HepG2 (cell line): ENCODE results near the gene TPM3. TPM values are rescaled to one million over a fixed set of nuclear protein-coding genes. Genes with fewer than 3 reads are reported as not detected.

Experiments
- FLYWCH1 ChIP-seq: sonication (generic); formaldehyde crosslinking; IDR thresholded peaks from 2 replicates; pipeline ENCODE4 v1.8.1; 2023; ENCODE audit warnings: mild to moderate bottlenecking, missing genetic modification reagents
- HNRNPH1 ChIP-seq: fragments of 200-400 bp; formaldehyde crosslinking; optimal IDR thresholded peaks from 2 replicates; pipeline ENCODE3; 2017; ENCODE audit warnings: mild to moderate bottlenecking, low read depth, low read length
- KAT2B ChIP-seq: fragments of 150-350 bp; IDR thresholded peaks from 2 replicates; pipeline ENCODE4 v1.6.1; 2014; ENCODE audit warnings: low read depth, low read length, borderline replicate concordance
- KDM4B ChIP-seq: sonication (generic); formaldehyde crosslinking; IDR thresholded peaks from 2 replicates; pipeline ENCODE4 v1.4.0; 2020; ENCODE audit warnings: missing genetic modification reagents
- LBX2 ChIP-seq: sonication (generic); formaldehyde crosslinking; IDR thresholded peaks from 2 replicates; pipeline ENCODE4 v1.5.0; 2020; ENCODE audit warnings: missing genetic modification reagents, mild to moderate bottlenecking, borderline replicate concordance
- MAFG ChIP-seq: sonication (generic); formaldehyde crosslinking; IDR thresholded peaks from 2 replicates; pipeline ENCODE4 v1.5.1; 2020; ENCODE audit warnings: mild to moderate bottlenecking, missing genetic modification reagents
- NR0B2 ChIP-seq: sonication (generic); formaldehyde crosslinking; IDR thresholded peaks from 2 replicates; pipeline ENCODE4 v1.4.0; 2020; ENCODE audit warnings: mild to moderate bottlenecking, missing genetic modification reagents
- NR2F1 ChIP-seq, 2 experiments: fragments of 450-650 bp in 1 of 2; formaldehyde crosslinking in 1 of 2; IDR thresholded peaks; 2 replicates each; pipeline versions ENCODE4 v1.5.0 to v1.6.1; 2016 to 2020; ENCODE audit warnings: mild to moderate bottlenecking in 1 of 2, missing compliant biosample characterization in 1 of 2, missing genetic modification reagents in 1 of 2, moderate library complexity in 1 of 2
- PBX2 ChIP-seq: IDR thresholded peaks from 2 replicates; pipeline ENCODE4 v1.6.1; 2016; ENCODE audit warnings: control low read depth
- POGZ ChIP-seq: sonication (generic); formaldehyde crosslinking; IDR thresholded peaks from 2 replicates; pipeline ENCODE4 v1.4.0; 2020; ENCODE audit warnings: mild to moderate bottlenecking, missing genetic modification reagents
- SIX1 ChIP-seq: sonication (generic); formaldehyde crosslinking; IDR thresholded peaks from 2 replicates; pipeline ENCODE4 v1.4.0; 2020; ENCODE audit warnings: missing genetic modification reagents, borderline replicate concordance
- SKIL ChIP-seq: sonication (generic); formaldehyde crosslinking; IDR thresholded peaks from 2 replicates; pipeline ENCODE4 v1.8.0; 2022; ENCODE audit warnings: missing genetic modification reagents, mild to moderate bottlenecking, moderate library complexity, borderline replicate concordance
- SNAI1 ChIP-seq: sonication (generic); formaldehyde crosslinking; IDR thresholded peaks from 2 replicates; pipeline ENCODE4 v1.5.0; 2020; ENCODE audit warnings: mild to moderate bottlenecking, missing genetic modification reagents, borderline replicate concordance
- SOX5 ChIP-seq: IDR thresholded peaks from 2 replicates; pipeline ENCODE4 v1.6.1; 2016; ENCODE audit warnings: borderline replicate concordance
- TFDP1 ChIP-seq: IDR thresholded peaks from 2 replicates; pipeline ENCODE4 v1.6.1; 2016; ENCODE audit warnings: missing compliant biosample characterization, missing genetic modification reagents, borderline replicate concordance
- ZBTB1 ChIP-seq: sonication (generic); formaldehyde crosslinking; IDR thresholded peaks from 2 replicates; pipeline ENCODE4 v1.4.0; 2020; ENCODE audit warnings: missing genetic modification reagents, borderline replicate concordance
- ZNF17 ChIP-seq: sonication (generic); formaldehyde crosslinking; IDR thresholded peaks from 2 replicates; pipeline ENCODE4 v1.5.0; 2020; ENCODE audit warnings: mild to moderate bottlenecking, missing genetic modification reagents
- ZNF224 ChIP-seq: sonication (generic); formaldehyde crosslinking; IDR thresholded peaks from 2 replicates; pipeline ENCODE4 v1.5.0; 2020; ENCODE audit warnings: mild to moderate bottlenecking, missing genetic modification reagents
- ZNF563 ChIP-seq: sonication (generic); formaldehyde crosslinking; IDR thresholded peaks from 2 replicates; pipeline ENCODE4 v1.8.0; 2022; ENCODE audit warnings: mild to moderate bottlenecking, moderate library complexity, missing genetic modification reagents
- ZNF691 ChIP-seq: sonication (generic); formaldehyde crosslinking; IDR thresholded peaks from 2 replicates; pipeline ENCODE4 v1.4.0; 2020; ENCODE audit warnings: missing genetic modification reagents, low read depth, mild to moderate bottlenecking, borderline replicate concordance
- polyA plus RNA-seq, 8 experiments: library from polyadenylated mRNA; depleted of rRNA in 3 of 8; stranded (reverse) in 7 of 8; unstranded in 1 of 8; fragments of >200 nt; fragmentation: Illumina TruSeq in 4 of 8; extraction: Trizol in 4 of 8; gene quantifications; 2 replicates each; pipeline versions ENCODE4 v1.2.1 to v1.2.3, GENCODE V29; 2011 to 2016; ENCODE audit warnings: low read depth in 4 of 8, missing spikeins in 1 of 8, mixed read lengths in 1 of 8; ENCODE audit not compliant: insufficient read depth in 1 of 8
- total RNA-seq, 5 experiments: library from RNA; depleted of rRNA; stranded (reverse); fragments of >200 nt; fragmentation: Illumina TruSeq; extraction: Trizol; gene quantifications; 2 replicates each; pipeline ENCODE4 v1.2.3, GENCODE V29; 2016; ENCODE audit warnings: low read depth in 1 of 5
- TF ChIP-seq, protein P1 (sequence below): IDR thresholded peaks from 2 replicates; pipeline ENCODE4 v1.6.1; 2016; ENCODE audit warnings: mild to moderate bottlenecking, missing biosample characterization, missing genetic modification reagents

TPM3 gene
- total and polyA plus RNA-seq, 2 of the 13 experiments (the other 11 are each of a cell fraction or from before 2014, with no cell fraction given), result 160 to 307 TPM

GRCh38 chr1:154183046-154183915 is 8.6 kb downstream of the TPM3 start (continued):
- TF ChIP-seq KAT2B (no peak), NR0B2 (0 out of 2 replicates have a peak, but pooled peaks have one; percentile 44), ZNF224 (CRISPR knock-in tag) (no peak; the same call in 1 of the 2 replicates), FLYWCH1 (CRISPR knock-in tag) (no peak), MAFG (CRISPR knock-in tag) (no peak), HNRNPH1 (no peak), NR2F1 (CRISPR knock-in tag; IDR thresholded peaks at IDR 0.05) (peak in 1 of 2 experiments; percentile 53; a peak in 1 of 4 replicates), TFDP1 (CRISPR knock-in tag) (peak; percentile 100), ZNF691 (CRISPR knock-in tag) (peak; percentile 20; the same call in 1 of the 2 replicates), SOX5 (CRISPR knock-in tag) (peak; percentile 66; the same call in 1 of the 2 replicates), SNAI1 (CRISPR knock-in tag) (peak; percentile 84; the same call in 1 of the 2 replicates), ZNF563 (CRISPR knock-in tag) (0 out of 2 replicates have a peak, but pooled peaks have one; percentile 85), SIX1 (CRISPR knock-in tag) (no peak), SKIL (CRISPR knock-in tag) (peak; percentile 55), ZBTB1 (CRISPR knock-in tag) (0 out of 2 replicates have a peak, but pooled peaks have one; percentile 69), POGZ (CRISPR knock-in tag) (peak; percentile 74), KDM4B (peak; percentile 92; the same call in 1 of the 2 replicates), ZNF17 (CRISPR knock-in tag) (no peak), PBX2 (no peak), LBX2 (CRISPR knock-in tag) (no peak; the same call in 1 of the 2 replicates)
- TF ChIP-seq, protein P1, sequence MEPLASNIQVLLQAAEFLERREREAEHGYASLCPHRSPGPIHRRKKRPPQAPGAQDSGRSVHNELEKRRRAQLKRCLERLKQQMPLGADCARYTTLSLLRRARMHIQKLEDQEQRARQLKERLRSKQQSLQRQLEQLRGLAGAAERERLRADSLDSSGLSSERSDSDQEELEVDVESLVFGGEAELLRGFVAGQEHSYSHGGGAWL (CRISPR knock-in tag), result peak; percentile 67; the same call in 1 of the 2 replicates
